ENCODE measurements around the gene ANKRD63. TPM values are rescaled to one million over a fixed set of nuclear protein-coding genes. Genes with fewer than 3 reads are reported as not detected.

Gene ANKRD63
- total and polyA plus RNA-seq, 10 of the 15 experiments (the other 5 are each of a cell fraction or from before 2014, with no cell fraction given), result not detected

DNA sequence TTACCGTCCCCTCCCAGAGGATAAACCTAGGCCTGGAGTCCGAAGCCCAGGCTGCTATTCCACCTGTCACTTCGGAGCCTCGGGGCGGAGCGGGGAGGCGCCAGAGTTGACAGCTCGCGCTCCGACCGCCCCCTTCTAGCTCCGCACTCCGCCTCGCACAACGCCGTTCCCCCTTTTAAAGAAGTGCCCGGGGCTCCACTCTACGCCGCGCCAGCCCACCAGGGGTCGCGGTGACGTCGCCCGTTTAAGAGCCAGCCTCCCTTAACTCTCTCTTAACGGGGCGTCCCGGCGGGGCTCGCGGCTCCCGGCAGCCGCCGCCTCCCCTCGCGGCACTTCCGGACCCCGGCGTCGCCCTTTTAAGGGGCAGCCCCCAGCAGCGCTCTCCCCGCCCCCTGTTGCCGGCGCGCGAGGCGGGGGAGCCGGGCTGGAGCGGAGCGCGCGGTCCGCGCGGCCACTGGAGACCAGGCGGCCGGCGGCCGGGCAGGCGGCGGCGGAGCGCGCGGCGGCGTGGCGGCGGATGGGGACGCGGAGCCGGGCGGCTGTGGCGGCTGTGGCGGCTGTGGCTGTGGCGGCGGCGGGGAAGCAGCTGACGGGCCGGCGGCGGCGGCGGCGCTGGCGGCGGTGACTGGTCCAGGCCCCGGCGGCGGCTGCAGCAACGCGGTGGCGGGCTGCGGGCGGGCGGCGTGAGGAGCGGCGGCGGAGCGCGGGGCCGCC is 40.5 kb upstream of the ANKRD63 start, which contains the start of gene INAFM2:
INAFM2 (plus strand) TSS at position 454 of the 714 bp plus-strand sequence. CDS start 364 bp downstream, outside the sequence.
- Histone ChIP-seq H3K27me3 (replicated peaks in 1 of 2; ENCODE audit: control insufficient read depth in 2 of 2, insufficient read depth in 2 of 2, low read length in 1 of 2) (no peaks in the 10 kb centered on the region), H3K4me1 (ENCODE audit: control insufficient read depth, insufficient read depth, low read length) (peaks cover 5% of the 10 kb centered on the region), H3K79me2 (ENCODE audit: control insufficient read depth, insufficient read depth, low read length) (no peaks in the 10 kb centered on the region), H2AFZ (ENCODE audit: control insufficient read depth, low read depth, low read length) (peak within 1 kb of the TSS; percentile 68), H4K20me1 (ENCODE audit: control insufficient read depth, insufficient read depth) (no peaks in the 10 kb centered on the region), H3K27ac (ENCODE audit: control insufficient read depth, insufficient read depth) (no peak within 1 kb of the TSS), H3K4me2 (ENCODE audit: control insufficient read depth, insufficient read depth) (peak within 1 kb of the TSS; percentile 86), H3K9ac (ENCODE audit: control insufficient read depth, insufficient read depth, low read length) (peak within 1 kb of the TSS; percentile 44; the same call in 1 of the 2 replicates), H3K4me3 (peak within 1 kb of the TSS; percentile 72), H3K9me3 (replicated peaks; ENCODE audit: control insufficient read depth, insufficient read depth, low read length) (no peaks in the 10 kb centered on the region), H3K36me3 (ENCODE audit: control insufficient read depth in 2 of 2, insufficient read depth in 2 of 2, low read length in 1 of 2) (no peaks in the 10 kb centered on the region)
- ChIA-PET POLR2A (interaction anchor here (0.9 to 1.0 kb wide), 2 partner anchors 10 to 13 kb away, joined by 3 read pairs; no protein-coding TSS in a partner anchor), SMC1A (ENCODE audit: uncharacterized antibody, unreplicated experiment) (interaction anchor here (1.0 to 1.5 kb wide), 6 partner anchors 14 to 459 kb away, joined by 3 to 11 read pairs (median 3); partner anchors contain the start of gene PLCB2), RAD21 (ENCODE audit: unreplicated experiment) (interaction anchor here (0.6 to 2.6 kb wide), 4 partner anchors 11 to 534 kb away, joined by 3 to 30 read pairs (median 4); no protein-coding TSS in a partner anchor), CTCF (interaction anchor here (0.9 to 17.6 kb wide), 10 partner anchors 9 to 106 kb away, joined by 3 to 336 read pairs (median 5); partner anchors contain the start of genes CCDC9B, KNSTRN and PLCB2)
- FAIRE-seq (peak; percentile 44), DNase-seq (ENCODE audit: low read depth, low spot score) (peak; percentile 48), ATAC-seq (peak; percentile 92)
- BruUV-seq (replicated peaks), result no TSS peak
- in situ Hi-C loops (cut with MboI) (no loop called here), intact Hi-C loops (cut with micrococcal nuclease; ENCODE audit: unreplicated experiment) (no loop called here)
- WGBS (ENCODE audit: insufficient coverage, insufficient replicate concordance, low lambda C conversion rate, missing lambda C conversion rate), result 1% methylated on average over 68 of the region's 103 CpGs
- TF ChIP-seq, protein P1, sequence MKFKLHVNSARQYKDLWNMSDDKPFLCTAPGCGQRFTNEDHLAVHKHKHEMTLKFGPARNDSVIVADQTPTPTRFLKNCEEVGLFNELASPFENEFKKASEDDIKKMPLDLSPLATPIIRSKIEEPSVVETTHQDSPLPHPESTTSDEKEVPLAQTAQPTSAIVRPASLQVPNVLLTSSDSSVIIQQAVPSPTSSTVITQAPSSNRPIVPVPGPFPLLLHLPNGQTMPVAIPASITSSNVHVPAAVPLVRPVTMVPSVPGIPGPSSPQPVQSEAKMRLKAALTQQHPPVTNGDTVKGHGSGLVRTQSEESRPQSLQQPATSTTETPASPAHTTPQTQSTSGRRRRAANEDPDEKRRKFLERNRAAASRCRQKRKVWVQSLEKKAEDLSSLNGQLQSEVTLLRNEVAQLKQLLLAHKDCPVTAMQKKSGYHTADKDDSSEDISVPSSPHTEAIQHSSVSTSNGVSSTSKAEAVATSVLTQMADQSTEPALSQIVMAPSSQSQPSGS (IDR thresholded peaks at IDR 0.05; ENCODE audit: low read length), result no peak
- TF ChIP-seq DPF2 (IDR thresholded peaks at IDR 0.05) (0 out of 2 replicates have a peak, but pooled peaks have one; percentile 13), BHLHE40 (IDR thresholded peaks at IDR 0.05; ENCODE audit: borderline replicate concordance in 1 of 2, low read depth in 2 of 2, low read length in 1 of 2) (peak in 1 of 2 experiments; percentile 46; a peak in 1 of 4 replicates), RUNX3 (IDR thresholded peaks at IDR 0.05; ENCODE audit: low read length) (no peak), SREBF2 (IDR thresholded peaks at IDR 0.05; ENCODE audit: low read length) (no peak), STAT3 (IDR thresholded peaks at IDR 0.05; ENCODE audit: low read depth, low read length) (no peak), LARP7 (IDR thresholded peaks at IDR 0.05) (no peak; the same call in 1 of the 2 replicates), TAF1 (IDR thresholded peaks at IDR 0.05; ENCODE audit: borderline replicate concordance, low read depth, low read length) (no peak), NFIC (IDR thresholded peaks at IDR 0.05; ENCODE audit: low read depth, low read length) (no peak), MYB (IDR thresholded peaks at IDR 0.05; ENCODE audit: borderline replicate concordance, low read depth, low read length) (no peak), ZSCAN29 (IDR thresholded peaks at IDR 0.05) (no peak), ZZZ3 (IDR thresholded peaks at IDR 0.05; ENCODE audit: control insufficient read depth, insufficient read length, low read depth) (no peak), NBN (IDR thresholded peaks at IDR 0.05) (0 out of 2 replicates have a peak, but pooled peaks have one; percentile 53), BMI1 (IDR thresholded peaks at IDR 0.05; ENCODE audit: borderline replicate concordance) (no peak), HDAC2 (IDR thresholded peaks at IDR 0.05) (no peak), ETV6 (conservative IDR thresholded peaks at IDR 0.05 in 1 of 2, IDR thresholded peaks at IDR 0.05 in 1 of 2; ENCODE audit: borderline replicate concordance in 1 of 2, low read depth in 1 of 2) (no peak), MEF2A (IDR thresholded peaks at IDR 0.05; ENCODE audit: insufficient read depth, low read depth, low read length) (0 out of 2 replicates have a peak, but pooled peaks have one; percentile 40), IKZF2 (IDR thresholded peaks at IDR 0.05) (no peak), SMARCA5 (IDR thresholded peaks at IDR 0.05) (no peak)
- TF ChIP-seq, protein P2, sequence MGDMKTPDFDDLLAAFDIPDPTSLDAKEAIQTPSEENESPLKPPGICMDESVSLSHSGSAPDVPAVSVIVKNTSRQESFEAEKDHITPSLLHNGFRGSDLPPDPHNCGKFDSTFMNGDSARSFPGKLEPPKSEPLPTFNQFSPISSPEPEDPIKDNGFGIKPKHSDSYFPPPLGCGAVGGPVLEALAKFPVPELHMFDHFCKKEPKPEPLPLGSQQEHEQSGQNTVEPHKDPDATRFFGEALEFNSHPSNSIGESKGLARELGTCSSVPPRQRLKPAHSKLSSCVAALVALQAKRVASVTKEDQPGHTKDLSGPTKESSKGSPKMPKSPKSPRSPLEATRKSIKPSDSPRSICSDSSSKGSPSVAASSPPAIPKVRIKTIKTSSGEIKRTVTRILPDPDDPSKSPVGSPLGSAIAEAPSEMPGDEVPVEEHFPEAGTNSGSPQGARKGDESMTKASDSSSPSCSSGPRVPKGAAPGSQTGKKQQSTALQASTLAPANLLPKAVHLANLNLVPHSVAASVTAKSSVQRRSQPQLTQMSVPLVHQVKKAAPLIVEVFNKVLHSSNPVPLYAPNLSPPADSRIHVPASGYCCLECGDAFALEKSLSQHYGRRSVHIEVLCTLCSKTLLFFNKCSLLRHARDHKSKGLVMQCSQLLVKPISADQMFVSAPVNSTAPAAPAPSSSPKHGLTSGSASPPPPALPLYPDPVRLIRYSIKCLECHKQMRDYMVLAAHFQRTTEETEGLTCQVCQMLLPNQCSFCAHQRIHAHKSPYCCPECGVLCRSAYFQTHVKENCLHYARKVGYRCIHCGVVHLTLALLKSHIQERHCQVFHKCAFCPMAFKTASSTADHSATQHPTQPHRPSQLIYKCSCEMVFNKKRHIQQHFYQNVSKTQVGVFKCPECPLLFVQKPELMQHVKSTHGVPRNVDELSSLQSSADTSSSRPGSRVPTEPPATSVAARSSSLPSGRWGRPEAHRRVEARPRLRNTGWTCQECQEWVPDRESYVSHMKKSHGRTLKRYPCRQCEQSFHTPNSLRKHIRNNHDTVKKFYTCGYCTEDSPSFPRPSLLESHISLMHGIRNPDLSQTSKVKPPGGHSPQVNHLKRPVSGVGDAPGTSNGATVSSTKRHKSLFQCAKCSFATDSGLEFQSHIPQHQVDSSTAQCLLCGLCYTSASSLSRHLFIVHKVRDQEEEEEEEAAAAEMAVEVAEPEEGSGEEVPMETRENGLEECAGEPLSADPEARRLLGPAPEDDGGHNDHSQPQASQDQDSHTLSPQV (IDR thresholded peaks at IDR 0.05), result no peak

Measured in GM12878 (cell line).